HUES6 (cell line): ENCODE results near the gene ANKRD28.

Source experiments
- H3K27ac ChIP-seq: 2 replicates; pipeline ENCODE4 v1.7.0; 2013; ENCODE audit warnings: low read depth, mild to moderate bottlenecking, low read length, inconsistent platforms
- H3K27me3 ChIP-seq: 2 replicates; pipeline ENCODE4 v1.6.1; 2013; ENCODE audit warnings: low read length; ENCODE audit not compliant: control insufficient read depth, insufficient read depth
- H3K36me3 ChIP-seq: 2 replicates; pipeline ENCODE4 v1.6.1; 2013; ENCODE audit warnings: low read length; ENCODE audit not compliant: control insufficient read depth, insufficient read depth
- H3K4me1 ChIP-seq: 2 replicates; pipeline ENCODE4 v1.6.1; 2013; ENCODE audit warnings: low read length; ENCODE audit not compliant: control insufficient read depth, insufficient read depth
- H3K4me3 ChIP-seq: 2 replicates; pipeline ENCODE4 v1.5.1; 2013; ENCODE audit warnings: low read depth, low read length
- H3K9ac ChIP-seq: one replicate; pipeline ENCODE4 v1.6.1; 2013; ENCODE audit warnings: mild to moderate bottlenecking, low read length
- H3K9me3 ChIP-seq: 2 replicates; pipeline ENCODE4 v1.6.1; 2013; ENCODE audit warnings: low read depth, low read length; ENCODE audit not compliant: control insufficient read depth, insufficient read depth

The ANKRD28 gene

GRCh38 chr3:15693355-15693754 lies 104.4 kb downstream of the ANKRD28 start:
- Histone ChIP-seq H3K9ac (no peak overlapping the region), H3K4me1 (no peaks in the 10 kb centered on the region), H3K9me3 (no peaks in the 10 kb centered on the region), H3K4me3 (no peak overlapping the region), H3K36me3 (peaks cover 62% of the 10 kb centered on the region), H3K27ac (no peak overlapping the region), H3K27me3 (no peaks in the 10 kb centered on the region)

- no peaks in the 10 kb centered on the region for H3K4me1 ChIP-seq
- no peaks in the 10 kb centered on the region for H3K27me3 ChIP-seq
- H3K27ac ChIP-seq: no peak overlapping the region
- no peaks in the 10 kb centered on the region for H3K9me3 ChIP-seq
- H3K9ac ChIP-seq: no peak overlapping the region
- H3K36me3 ChIP-seq: peaks cover 74% of the 10 kb centered on the region
- H3K4me3 ChIP-seq: no peak overlapping the region
These were observed 107.0 kb downstream of the ANKRD28 start for GRCh38 chr3:15690748-15691147.

DNA sequence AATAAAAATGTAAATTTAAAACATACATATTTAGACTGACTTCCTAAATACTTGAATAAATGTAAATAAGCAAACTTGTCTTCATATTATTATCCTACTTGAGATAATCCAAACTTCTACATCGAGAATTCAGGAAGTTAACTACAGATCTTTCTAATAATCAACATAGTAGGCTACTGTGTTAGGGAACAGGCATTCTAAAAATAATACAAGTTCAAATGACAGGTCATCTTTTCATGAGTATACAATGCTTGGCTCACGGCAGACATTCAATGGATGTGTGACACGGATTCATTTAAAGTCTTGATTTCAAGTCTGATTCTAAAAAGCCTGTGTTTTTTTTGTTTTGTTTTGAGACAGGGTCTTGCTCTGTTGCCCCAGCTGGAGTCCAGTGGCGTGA lies 107.5 kb downstream of the ANKRD28 start:
- Histone ChIP-seq H3K36me3 (peaks cover 72% of the 10 kb centered on the region), H3K4me1 (no peaks in the 10 kb centered on the region), H3K27me3 (no peaks in the 10 kb centered on the region), H3K9ac (no peak overlapping the region), H3K9me3 (no peaks in the 10 kb centered on the region), H3K4me3 (no peak overlapping the region), H3K27ac (no peak overlapping the region)

GRCh38 chr3:15685927-15686326 lies 111.9 kb downstream of the ANKRD28 start:
- Histone ChIP-seq H3K4me3 (no peak overlapping the region), H3K27me3 (no peaks in the 10 kb centered on the region), H3K36me3 (peaks cover 68% of the 10 kb centered on the region), H3K4me1 (no peaks in the 10 kb centered on the region), H3K9ac (no peak overlapping the region), H3K27ac (no peak overlapping the region), H3K9me3 (no peaks in the 10 kb centered on the region)

DNA sequence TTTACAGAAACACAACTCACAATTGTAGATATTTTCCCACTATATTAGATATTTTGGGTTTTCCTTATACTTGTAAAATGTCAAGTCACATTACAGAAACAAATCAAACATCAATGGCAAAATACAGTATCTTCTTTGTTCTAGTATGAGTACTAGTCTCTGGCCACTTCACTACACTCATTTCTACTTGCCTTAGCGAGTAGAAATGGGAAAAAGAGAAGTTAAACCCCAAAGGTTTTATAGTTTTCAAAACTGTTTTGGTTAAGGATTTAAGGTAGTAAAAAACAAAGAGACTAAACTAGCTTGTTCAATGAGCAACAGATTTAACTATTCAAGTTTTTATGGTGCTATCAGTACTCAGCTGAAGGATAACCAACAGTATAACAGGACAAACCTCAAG lies 114.5 kb downstream of the ANKRD28 start:
- Histone ChIP-seq H3K9me3 (no peaks in the 10 kb centered on the region), H3K4me1 (no peaks in the 10 kb centered on the region), H3K27ac (no peak overlapping the region), H3K9ac (no peak overlapping the region), H3K36me3 (peaks cover 53% of the 10 kb centered on the region), H3K4me3 (no peak overlapping the region), H3K27me3 (no peaks in the 10 kb centered on the region)

GRCh38 chr3:15682561-15683185 lies 115.1 kb downstream of the ANKRD28 start:
- Histone ChIP-seq H3K4me3 (no peak overlapping the region), H3K27ac (no peak overlapping the region), H3K9me3 (no peaks in the 10 kb centered on the region), H3K36me3 (peaks cover 56% of the 10 kb centered on the region), H3K4me1 (no peaks in the 10 kb centered on the region), H3K9ac (no peak overlapping the region), H3K27me3 (no peaks in the 10 kb centered on the region)

DNA sequence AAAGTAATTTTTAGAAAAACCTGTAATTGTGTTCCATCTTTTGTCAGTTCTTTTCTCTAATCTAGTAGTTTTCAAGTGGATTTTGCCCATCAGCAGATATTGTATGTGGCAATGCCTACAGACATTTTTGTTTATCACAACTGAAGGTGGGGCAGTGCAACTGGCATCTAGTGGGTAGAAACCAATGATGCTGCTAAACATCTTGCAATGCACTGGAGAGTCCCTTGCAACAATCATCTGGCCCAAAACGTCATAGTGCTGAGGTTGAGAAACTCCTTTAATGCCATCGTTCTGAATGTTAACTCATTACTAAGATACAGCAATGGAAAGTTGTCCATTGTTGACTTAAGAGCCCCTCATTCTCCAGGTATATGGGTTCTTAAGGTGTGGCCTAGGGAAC lies 116.1 kb downstream of the ANKRD28 start:
- Histone ChIP-seq H3K27me3 (no peaks in the 10 kb centered on the region), H3K9me3 (no peaks in the 10 kb centered on the region), H3K36me3 (peaks cover 65% of the 10 kb centered on the region), H3K4me3 (no peak overlapping the region), H3K4me1 (no peaks in the 10 kb centered on the region), H3K9ac (no peak overlapping the region), H3K27ac (no peak overlapping the region)

GRCh38 chr3:15679306-15679705 lies 118.5 kb downstream of the ANKRD28 start:
- H3K27me3 ChIP-seq: no peaks in the 10 kb centered on the region
- H3K4me1 ChIP-seq: no peaks in the 10 kb centered on the region
- H3K4me3 ChIP-seq: no peak overlapping the region
- H3K36me3 ChIP-seq: peaks cover 67% of the 10 kb centered on the region
- H3K9ac ChIP-seq: no peak overlapping the region
- no peak overlapping the region for H3K27ac ChIP-seq
- H3K9me3 ChIP-seq: no peaks in the 10 kb centered on the region

GRCh38 chr3:15676259-15676658 lies 121.5 kb downstream of the ANKRD28 start:
- Histone ChIP-seq H3K4me1 (no peaks in the 10 kb centered on the region), H3K27ac (no peak overlapping the region), H3K9me3 (no peaks in the 10 kb centered on the region), H3K9ac (no peak overlapping the region), H3K4me3 (no peak overlapping the region), H3K36me3 (peaks cover 75% of the 10 kb centered on the region), H3K27me3 (no peaks in the 10 kb centered on the region)

GRCh38 chr3:15673536-15673935 lies 124.2 kb downstream of the ANKRD28 start:
- H3K4me1 ChIP-seq: peaks cover 2% of the 10 kb centered on the region; the same call in 1 of the 2 replicates
- no peak overlapping the region for H3K9ac ChIP-seq
- H3K36me3 ChIP-seq: peaks cover 80% of the 10 kb centered on the region
- H3K4me3 ChIP-seq: no peak overlapping the region
- H3K9me3 ChIP-seq: no peaks in the 10 kb centered on the region
- H3K27ac ChIP-seq: no peak overlapping the region
- no peaks in the 10 kb centered on the region for H3K27me3 ChIP-seq

GRCh38 chr3:15667484-15667883 lies 130.3 kb downstream of the ANKRD28 start:
- Histone ChIP-seq H3K4me3 (no peak overlapping the region), H3K36me3 (peaks cover 33% of the 10 kb centered on the region), H3K27me3 (no peaks in the 10 kb centered on the region), H3K27ac (no peak overlapping the region), H3K9ac (no peak overlapping the region), H3K4me1 (peaks cover 2% of the 10 kb centered on the region; the same call in 1 of the 2 replicates), H3K9me3 (no peaks in the 10 kb centered on the region)
